Astrocyte (in vitro differentiated cells and primary cell): ENCODE results near the gene COL5A2.

Source experiments
- EZH2 ChIP-seq: IDR thresholded peaks from 2 replicates; pipeline ENCODE4 v1.6.1; 2012; ENCODE audit warnings: mild to moderate bottlenecking, low read length, inconsistent platforms; ENCODE audit not compliant: insufficient read depth
- TF ChIP-seq, protein P1 (sequence below): IDR thresholded peaks from 2 replicates; pipeline ENCODE4 v1.5.1; 2011; ENCODE audit warnings: low read depth, mild to moderate bottlenecking, inconsistent platforms, low read length, moderate library complexity; ENCODE audit not compliant: insufficient read depth

DNA sequence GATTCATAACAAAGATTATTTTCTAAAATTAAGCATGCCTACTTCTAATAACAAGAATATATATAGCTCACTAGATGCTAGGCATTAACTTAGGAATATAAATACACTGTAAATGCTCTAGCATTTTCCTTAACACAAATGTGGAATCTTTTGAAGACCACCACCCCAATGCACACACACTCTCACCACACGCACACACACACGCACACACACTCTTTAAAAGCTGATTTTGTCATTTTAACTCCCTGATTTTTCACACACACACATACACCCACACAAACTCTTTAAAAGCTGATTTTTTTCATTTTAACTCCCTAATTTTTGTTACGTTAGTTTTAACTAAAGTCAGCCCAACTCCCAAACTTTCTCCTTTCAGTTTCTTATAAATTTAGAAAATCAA is 3.0 kb downstream of the COL5A2 start:
- TF ChIP-seq, protein P1, sequence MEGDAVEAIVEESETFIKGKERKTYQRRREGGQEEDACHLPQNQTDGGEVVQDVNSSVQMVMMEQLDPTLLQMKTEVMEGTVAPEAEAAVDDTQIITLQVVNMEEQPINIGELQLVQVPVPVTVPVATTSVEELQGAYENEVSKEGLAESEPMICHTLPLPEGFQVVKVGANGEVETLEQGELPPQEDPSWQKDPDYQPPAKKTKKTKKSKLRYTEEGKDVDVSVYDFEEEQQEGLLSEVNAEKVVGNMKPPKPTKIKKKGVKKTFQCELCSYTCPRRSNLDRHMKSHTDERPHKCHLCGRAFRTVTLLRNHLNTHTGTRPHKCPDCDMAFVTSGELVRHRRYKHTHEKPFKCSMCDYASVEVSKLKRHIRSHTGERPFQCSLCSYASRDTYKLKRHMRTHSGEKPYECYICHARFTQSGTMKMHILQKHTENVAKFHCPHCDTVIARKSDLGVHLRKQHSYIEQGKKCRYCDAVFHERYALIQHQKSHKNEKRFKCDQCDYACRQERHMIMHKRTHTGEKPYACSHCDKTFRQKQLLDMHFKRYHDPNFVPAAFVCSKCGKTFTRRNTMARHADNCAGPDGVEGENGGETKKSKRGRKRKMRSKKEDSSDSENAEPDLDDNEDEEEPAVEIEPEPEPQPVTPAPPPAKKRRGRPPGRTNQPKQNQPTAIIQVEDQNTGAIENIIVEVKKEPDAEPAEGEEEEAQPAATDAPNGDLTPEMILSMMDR = no peak
- no peak for TF ChIP-seq EZH2
